Measurements from ENCODE around the gene CCDC186. TPM values are rescaled to one million over a fixed set of nuclear protein-coding genes. Genes with fewer than 3 reads are reported as not detected.

Gene CCDC186
- total and polyA plus RNA-seq, 2 of the 4 experiments (the other 2 are of a cell fraction), result 3.0 to 6.1 TPM

- dilution Hi-C loops (cut with HindIII; ENCODE audit: low sequenced_read_pairs, unreplicated experiment) (no loop called here), intact Hi-C loops (cut with micrococcal nuclease) (no loop called here), in situ Hi-C loops (cut with MboI; ENCODE audit: low sequenced_read_pairs) (no loop called here)
- H2BK15ac ChIP-seq (ENCODE audit: low read depth, low read length), result no peak overlapping the region
- CTCF ChIA-PET, result no interaction called here
- H2BK120ac ChIP-seq (ENCODE audit: low read depth, low read length), result no peak overlapping the region
- H4K5ac ChIP-seq (ENCODE audit: low read depth, low read length), result no peak overlapping the region
- H3K4me1 ChIP-seq (ENCODE audit: control insufficient read depth, insufficient read depth, low read length), result no peaks in the 10 kb centered on the region
- no peak overlapping the region for H3K14ac ChIP-seq (replicated peaks; ENCODE audit: low read depth, low read length)
- no peak for TF ChIP-seq NFE2L2 (IDR thresholded peaks at IDR 0.05; ENCODE audit: low read depth, low read length)
- no peak for TF ChIP-seq USF2 (IDR thresholded peaks at IDR 0.05; ENCODE audit: low read depth, low read length)
- TF ChIP-seq CEBPB (IDR thresholded peaks at IDR 0.05; ENCODE audit: low read depth, low read length), result no peak
- no peak for TF ChIP-seq SMC3 (IDR thresholded peaks at IDR 0.05; ENCODE audit: low read depth, low read length)
- no peak for TF ChIP-seq CTCF (conservative IDR thresholded peaks at IDR 0.05; ENCODE audit: low read depth, low read length)
- TF ChIP-seq POLR2A (IDR thresholded peaks at IDR 0.05; ENCODE audit: low read depth, low read length), result no peak
- TF ChIP-seq ELK1 (IDR thresholded peaks at IDR 0.05; ENCODE audit: borderline replicate concordance, low read depth, low read length), result no peak
- no peak for TF ChIP-seq MAZ (IDR thresholded peaks at IDR 0.05; ENCODE audit: borderline replicate concordance, low read depth, low read length)
- TF ChIP-seq RFX5 (IDR thresholded peaks at IDR 0.05; ENCODE audit: low read depth, low read length), result no peak
- no peak for TF ChIP-seq MXI1 (IDR thresholded peaks at IDR 0.05; ENCODE audit: borderline replicate concordance, low read depth, low read length)
- TF ChIP-seq CHD1 (IDR thresholded peaks at IDR 0.05; ENCODE audit: low read depth, low read length), result no peak
- TF ChIP-seq BHLHE40 (IDR thresholded peaks at IDR 0.05; ENCODE audit: low read depth, low read length), result no peak
- H2AK5ac ChIP-seq (ENCODE audit: low read depth, low read length), result no peak overlapping the region
- no peaks in the 10 kb centered on the region for H3K9me3 ChIP-seq (ENCODE audit: control insufficient read depth, insufficient read depth, low read length)
- no TSS peak for BruUV-seq (replicated peaks)
- ATAC-seq (ENCODE audit: low read depth), result no peak
- H3K27me3 ChIP-seq (ENCODE audit: control insufficient read depth, insufficient read depth, low read length), result peaks cover 9% of the 10 kb centered on the region
- H3K36me3 ChIP-seq (ENCODE audit: control insufficient read depth, insufficient read depth, low read length), result no peaks in the 10 kb centered on the region
- H3K79me1 ChIP-seq (ENCODE audit: low read depth in 1 of 2, low read length in 2 of 2), result no peaks in the 10 kb centered on the region
- H3K4me3 ChIP-seq (ENCODE audit: insufficient read depth, low read depth, low read length), result no peak overlapping the region
- no peak overlapping the region for H3K9ac ChIP-seq (ENCODE audit: low read depth, low read length)
- 100% methylated on average over 2 of the region's 5 CpGs; no CpG with 5 or more reads in 1 of the 2 experiments for WGBS, 2 experiments (ENCODE audit: extremely low coverage in 2 of 2, insufficient read length in 1 of 2)
- no peak overlapping the region for H3K23ac ChIP-seq (ENCODE audit: low read depth, low read length)
- H3K18ac ChIP-seq (ENCODE audit: low read depth, low read length), result no peak overlapping the region
- no peak for DNase-seq
- H3K27ac ChIP-seq (ENCODE audit: insufficient read depth, low read length), result no peak overlapping the region
- no peak overlapping the region for H2BK5ac ChIP-seq (ENCODE audit: low read depth, low read length, poor library complexity, severe bottlenecking)
- no peak overlapping the region for H4K91ac ChIP-seq (ENCODE audit: insufficient read depth, low read depth, low read length)
- H2AFZ ChIP-seq (replicated peaks; ENCODE audit: low read length, poor library complexity), result no peak overlapping the region
- no peak overlapping the region for H4K8ac ChIP-seq (ENCODE audit: low read depth in 2 of 2, low read length in 2 of 2)
- no peak overlapping the region for H3K4ac ChIP-seq (ENCODE audit: low read depth, low read length)
- no peak overlapping the region for H2BK20ac ChIP-seq (ENCODE audit: low read depth, low read length)
- no peaks in the 10 kb centered on the region for H4K20me1 ChIP-seq (ENCODE audit: insufficient read depth, low read length)
- H3K9me1 ChIP-seq (ENCODE audit: insufficient read depth, low read length), result no peaks in the 10 kb centered on the region
- no peak overlapping the region for H3K56ac ChIP-seq (ENCODE audit: extremely low read depth, insufficient read depth, low read length)
- no peak overlapping the region for H2AK9ac ChIP-seq (replicated peaks; ENCODE audit: low read depth, low read length, poor library complexity)
- POLR2A ChIA-PET (ENCODE audit: unreplicated experiment), result no interaction called here
- H3K4me2 ChIP-seq (ENCODE audit: low read depth, low read length), result no peak overlapping the region
Observed at GRCh38 chr10:114087255-114087654, 86.7 kb downstream of the CCDC186 start.
